ENCODE measurements around the gene DHRS1.

DNA sequence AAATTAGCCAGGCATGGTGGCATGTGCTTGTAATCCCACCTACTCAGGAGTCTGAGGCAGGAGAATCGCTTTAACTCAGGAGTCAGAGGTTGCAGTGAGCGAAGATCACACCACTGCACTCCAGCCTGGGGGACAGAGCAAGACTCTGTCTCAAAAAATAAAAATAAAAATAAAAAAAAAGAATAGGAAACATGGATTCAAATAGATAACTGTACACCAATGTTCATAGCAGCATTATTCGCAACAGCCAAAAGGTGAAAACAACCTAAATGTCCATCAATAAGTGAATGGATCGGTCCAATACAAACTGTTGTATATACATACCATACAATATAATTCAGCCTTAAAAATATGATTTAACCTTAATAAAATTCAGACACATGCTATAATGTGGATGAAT, 43.3 kb upstream of the DHRS1 start:
- TF ChIP-seq, protein P1, sequence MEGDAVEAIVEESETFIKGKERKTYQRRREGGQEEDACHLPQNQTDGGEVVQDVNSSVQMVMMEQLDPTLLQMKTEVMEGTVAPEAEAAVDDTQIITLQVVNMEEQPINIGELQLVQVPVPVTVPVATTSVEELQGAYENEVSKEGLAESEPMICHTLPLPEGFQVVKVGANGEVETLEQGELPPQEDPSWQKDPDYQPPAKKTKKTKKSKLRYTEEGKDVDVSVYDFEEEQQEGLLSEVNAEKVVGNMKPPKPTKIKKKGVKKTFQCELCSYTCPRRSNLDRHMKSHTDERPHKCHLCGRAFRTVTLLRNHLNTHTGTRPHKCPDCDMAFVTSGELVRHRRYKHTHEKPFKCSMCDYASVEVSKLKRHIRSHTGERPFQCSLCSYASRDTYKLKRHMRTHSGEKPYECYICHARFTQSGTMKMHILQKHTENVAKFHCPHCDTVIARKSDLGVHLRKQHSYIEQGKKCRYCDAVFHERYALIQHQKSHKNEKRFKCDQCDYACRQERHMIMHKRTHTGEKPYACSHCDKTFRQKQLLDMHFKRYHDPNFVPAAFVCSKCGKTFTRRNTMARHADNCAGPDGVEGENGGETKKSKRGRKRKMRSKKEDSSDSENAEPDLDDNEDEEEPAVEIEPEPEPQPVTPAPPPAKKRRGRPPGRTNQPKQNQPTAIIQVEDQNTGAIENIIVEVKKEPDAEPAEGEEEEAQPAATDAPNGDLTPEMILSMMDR (IDR thresholded peaks at IDR 0.05), result no peak
- TF ChIP-seq POLR2AphosphoS5 (IDR thresholded peaks at IDR 0.05), result no peak
